AG09319 (cell line): ENCODE measurements around the gene ICA1L.
"Not testable (repeated sequence)": the region's sequence is repeated elsewhere in the genome, so short reads cannot be mapped to it uniquely, and the experiment has no call there.

Source experiments
- DNase-seq: peaks from one replicate; pipeline ENCODE4 v3.0.0-alpha.2; 2010; ENCODE audit warnings: low read depth; ENCODE audit errors: extremely low read depth
- CTCF ChIP-seq: IDR thresholded peaks from 2 replicates; pipeline ENCODE4 v1.5.1; 2011; ENCODE audit warnings: low read depth, mild to moderate bottlenecking, inconsistent platforms, low read length, moderate library complexity

Gene ICA1L

DNA sequence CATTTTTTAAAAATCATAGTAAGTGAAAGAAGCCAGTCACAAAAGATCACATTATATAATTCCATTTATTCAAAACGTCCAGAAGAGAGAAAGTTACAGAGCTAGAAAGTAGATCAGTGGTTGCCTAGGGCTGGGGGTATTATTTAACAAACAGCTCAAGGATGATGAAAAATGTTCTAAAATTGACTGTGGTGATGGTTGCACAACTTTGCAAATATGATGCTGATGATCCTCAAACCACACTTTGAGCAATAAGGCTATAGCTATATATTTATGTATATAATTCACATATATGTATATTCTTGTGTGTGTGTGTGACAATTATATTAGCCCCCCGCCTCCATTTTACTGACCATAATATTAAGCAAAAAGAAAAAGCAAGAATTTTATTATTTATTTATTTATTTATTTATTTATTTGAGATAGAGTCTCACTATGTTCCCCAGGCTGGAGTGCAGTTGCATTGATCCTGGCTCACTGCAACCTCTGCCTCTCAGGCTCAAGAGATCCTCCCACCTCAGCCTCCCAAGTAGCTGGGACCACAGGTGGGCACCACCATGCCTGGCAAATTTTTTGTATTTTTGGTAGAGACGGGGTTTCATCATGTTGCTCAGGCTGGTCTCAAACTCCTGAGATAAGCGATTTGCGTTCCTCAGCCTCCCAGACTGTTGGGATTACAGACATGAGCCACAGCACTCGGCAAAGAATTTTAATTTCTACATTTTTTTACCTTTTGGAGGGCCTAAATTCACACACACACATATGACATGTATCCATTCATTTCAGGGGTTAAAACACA lies 38.0 kb upstream of the ICA1L start:
- no peak for TF ChIP-seq CTCF

GRCh38 chr2:202908186-202908585 lies 36.6 kb upstream of the ICA1L start:
- no peak for DNase-seq
- no peak for TF ChIP-seq CTCF

More for the DNA sequence above, 38.0 kb upstream of the ICA1L start:
- DNase-seq: no peak

- DNase-seq: not testable (repeated sequence)
Observed at GRCh38 chr2:202905507-202905906, 33.9 kb upstream of the ICA1L start.

DNA sequence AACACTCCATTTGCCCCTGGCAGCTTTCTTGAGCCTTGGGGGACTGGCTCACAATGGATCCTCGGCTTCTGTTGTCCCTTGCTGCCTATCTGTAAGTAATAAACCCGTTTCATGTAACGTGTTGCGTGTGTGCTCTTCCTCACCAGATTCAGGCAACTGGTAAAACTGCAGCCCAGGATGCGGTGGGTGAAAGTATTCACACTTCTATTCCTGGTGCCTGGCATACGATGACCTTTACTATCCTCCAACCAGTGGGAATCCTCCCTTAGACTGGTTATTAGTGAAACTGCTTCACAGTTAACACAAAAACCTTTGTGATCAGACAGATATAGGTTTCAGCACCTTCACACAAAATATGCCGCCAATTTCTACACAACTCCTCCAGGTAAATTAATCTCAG lies 13.6 kb upstream of the ICA1L start:
- TF ChIP-seq CTCF: no peak

GRCh38 chr2:202883987-202884675 lies 12.6 kb upstream of the ICA1L start:
- no peak for DNase-seq
- TF ChIP-seq CTCF: peak; percentile 3

More for the DNA sequence above, 13.6 kb upstream of the ICA1L start:
- DNase-seq: no peak

DNA sequence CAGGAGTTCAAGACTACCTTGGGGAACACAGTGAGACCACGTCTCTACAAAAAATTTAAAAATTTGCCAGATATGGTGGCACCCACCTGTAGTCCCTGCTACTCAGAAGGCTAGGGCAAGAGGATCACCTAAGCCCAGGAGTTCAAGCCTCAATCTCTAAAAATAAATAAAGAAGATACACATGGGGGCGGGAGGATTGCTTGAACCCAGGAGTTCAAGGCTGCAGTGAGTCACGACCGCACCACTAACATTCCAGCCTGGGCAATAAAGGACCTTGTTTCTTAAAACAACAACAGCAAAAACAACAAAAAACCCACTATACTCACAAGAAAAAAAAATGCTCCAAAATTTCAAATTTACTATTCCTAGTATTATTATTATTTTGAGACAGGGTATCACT lies 10.0 kb upstream of the ICA1L start:
- no peak for DNase-seq
- no peak for TF ChIP-seq CTCF

GRCh38 chr2:202877699-202878098 lies 6.1 kb upstream of the ICA1L start:
- DNase-seq: no peak
- TF ChIP-seq CTCF: no peak
